Ascending aorta (tissue), 2 donors: ENCODE results near the gene TRIM14. TPM values are rescaled to one million over a fixed set of nuclear protein-coding genes. Genes with fewer than 3 reads are reported as not detected.
"Not testable (repeated sequence)": the region's sequence is repeated elsewhere in the genome, so short reads cannot be mapped to it uniquely, and the experiment has no call there.

ENCODE experiments used
- DNase-seq, 2 donors: peaks; one replicate each; pipeline ENCODE4 v3.0.0-alpha.2; 2019; ENCODE audit warnings: low spot score in 2 of 2
- H3K27ac ChIP-seq, 2 donors: fragments of 200-600 bp; sonication (generic); one replicate each; pipeline ENCODE4 v1.5.1; 2016 to 2017; ENCODE audit warnings: mild to moderate bottlenecking in 1 of 2
- H3K27me3 ChIP-seq: fragments of 200-600 bp; sonication (generic); one replicate; pipeline ENCODE4 v1.5.1; 2017
- H3K36me3 ChIP-seq, 2 donors: fragments of 200-600 bp; sonication (generic); one replicate each; pipeline ENCODE4 v1.5.1; 2016
- H3K4me1 ChIP-seq, 2 donors: fragments of 200-600 bp; sonication (generic); one replicate each; pipeline ENCODE4 v1.5.1; 2016 to 2017; ENCODE audit warnings: mild to moderate bottlenecking in 1 of 2
- H3K4me3 ChIP-seq, 2 donors: fragments of 200-600 bp; sonication (generic); one replicate each; pipeline ENCODE4 v1.5.1; 2016 to 2017; ENCODE audit warnings: mild to moderate bottlenecking in 1 of 2
- H3K9me3 ChIP-seq, 2 donors: fragments of 200-600 bp; sonication (generic); one replicate each; pipeline ENCODE4 v1.5.1; 2016
- intact Hi-C: fragments of 100-400 bp; cut with DNase I; formaldehyde crosslinking; loops from one replicate; pipeline ENCODE4 v1.15.1; 2023
- total RNA-seq: library from RNA; depleted of rRNA; stranded (reverse); fragments of >200 nt; gene quantifications from one replicate; pipeline ENCODE4 v1.1.0, GENCODE V29; 2016
- TF ChIP-seq, protein P1 (sequence below), 3 experiments: fragments of 200-600 bp in 2 of 3; fragments of 450-650 bp in 1 of 3; sonication (generic) in 2 of 3; IDR thresholded peaks; one replicate each; pipeline ENCODE4 v1.5.1; 2016 to 2019; ENCODE audit warnings: antibody characterized with exemption in 3 of 3, mild to moderate bottlenecking in 1 of 3, moderate library complexity in 1 of 3

The TRIM14 gene
- total RNA-seq, 1 donor from 2014 or later, result 16.1 TPM

GRCh38 chr9:98078895-98079294 lies 40.1 kb downstream of the TRIM14 start:
- H3K27ac ChIP-seq, result no peak overlapping the region
- TF ChIP-seq, protein P1, sequence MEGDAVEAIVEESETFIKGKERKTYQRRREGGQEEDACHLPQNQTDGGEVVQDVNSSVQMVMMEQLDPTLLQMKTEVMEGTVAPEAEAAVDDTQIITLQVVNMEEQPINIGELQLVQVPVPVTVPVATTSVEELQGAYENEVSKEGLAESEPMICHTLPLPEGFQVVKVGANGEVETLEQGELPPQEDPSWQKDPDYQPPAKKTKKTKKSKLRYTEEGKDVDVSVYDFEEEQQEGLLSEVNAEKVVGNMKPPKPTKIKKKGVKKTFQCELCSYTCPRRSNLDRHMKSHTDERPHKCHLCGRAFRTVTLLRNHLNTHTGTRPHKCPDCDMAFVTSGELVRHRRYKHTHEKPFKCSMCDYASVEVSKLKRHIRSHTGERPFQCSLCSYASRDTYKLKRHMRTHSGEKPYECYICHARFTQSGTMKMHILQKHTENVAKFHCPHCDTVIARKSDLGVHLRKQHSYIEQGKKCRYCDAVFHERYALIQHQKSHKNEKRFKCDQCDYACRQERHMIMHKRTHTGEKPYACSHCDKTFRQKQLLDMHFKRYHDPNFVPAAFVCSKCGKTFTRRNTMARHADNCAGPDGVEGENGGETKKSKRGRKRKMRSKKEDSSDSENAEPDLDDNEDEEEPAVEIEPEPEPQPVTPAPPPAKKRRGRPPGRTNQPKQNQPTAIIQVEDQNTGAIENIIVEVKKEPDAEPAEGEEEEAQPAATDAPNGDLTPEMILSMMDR (IDR thresholded peaks at IDR 0.05), result no peak
- H3K27me3 ChIP-seq, result no peaks in the 10 kb centered on the region
- no peaks in the 10 kb centered on the region for H3K4me1 ChIP-seq
- no peak for DNase-seq
- H3K36me3 ChIP-seq, result peaks cover 18 to 43% of the 10 kb centered on the region in 2 donors
- intact Hi-C loops, result no loop called here
- H3K9me3 ChIP-seq, result no peaks in the 10 kb centered on the region
- no peak overlapping the region for H3K4me3 ChIP-seq

DNA sequence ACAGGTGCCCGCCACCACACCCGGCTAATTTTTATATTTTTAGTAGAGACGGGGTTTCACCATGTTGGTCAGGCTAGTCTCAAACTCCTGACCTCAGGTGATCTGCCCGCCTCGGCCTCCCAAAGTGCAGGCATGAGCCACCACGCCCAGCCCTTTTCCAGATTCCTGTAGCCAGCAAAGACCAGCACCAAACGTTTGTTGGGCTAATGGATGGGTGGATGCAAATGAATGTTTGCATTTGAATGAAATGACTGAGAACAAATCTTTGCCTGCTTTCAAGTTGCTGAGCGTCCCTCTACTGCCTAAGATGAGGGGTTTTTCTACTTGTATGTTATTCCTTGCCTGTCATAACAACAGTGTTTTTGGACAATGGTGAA lies 42.5 kb downstream of the TRIM14 start:
- H3K4me3 ChIP-seq, intact Hi-C loops, H3K9me3 ChIP-seq, H3K27me3 ChIP-seq, H3K27ac ChIP-seq, H3K4me1 ChIP-seq: not testable (repeated sequence)
- peak in 1 of 2 donors; percentile 27 for DNase-seq
- peaks cover 15 to 32% of the 10 kb centered on the region in 2 donors for H3K36me3 ChIP-seq

DNA sequence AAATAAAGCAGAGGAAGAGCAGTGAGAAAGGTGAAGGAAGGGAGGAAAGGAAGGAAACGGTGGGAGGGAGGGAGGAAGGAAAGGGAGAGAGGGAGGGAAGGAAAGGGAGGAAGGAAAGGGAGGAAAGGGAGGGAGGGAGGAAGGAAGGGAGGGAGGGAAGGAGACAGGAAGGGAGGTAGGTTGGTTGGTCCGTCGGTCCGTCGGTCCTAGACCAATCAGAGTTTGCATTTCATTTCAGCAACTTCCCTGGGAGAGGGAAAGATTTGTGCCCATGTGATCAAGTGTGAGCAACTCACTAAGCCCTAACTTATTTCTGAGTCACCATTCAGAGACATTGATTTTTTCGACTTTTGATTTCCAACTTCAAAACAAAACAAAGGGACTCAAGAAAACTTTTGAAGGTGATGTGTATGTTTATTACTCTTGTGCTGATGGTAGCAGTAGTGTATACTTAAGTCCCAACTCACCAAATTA lies 43.7 kb downstream of the TRIM14 start:
- H3K27ac ChIP-seq, result no peak overlapping the region
- no peaks in the 10 kb centered on the region for H3K4me1 ChIP-seq
- no peaks in the 10 kb centered on the region for H3K27me3 ChIP-seq
- no peak overlapping the region for H3K4me3 ChIP-seq
- no peaks in the 10 kb centered on the region for H3K9me3 ChIP-seq
- TF ChIP-seq, protein P1 (IDR thresholded peaks at IDR 0.05), result no peak
- intact Hi-C loops, result no loop called here
- H3K36me3 ChIP-seq, result peaks cover 7 to 22% of the 10 kb centered on the region in 2 donors
- DNase-seq, result no peak

DNA sequence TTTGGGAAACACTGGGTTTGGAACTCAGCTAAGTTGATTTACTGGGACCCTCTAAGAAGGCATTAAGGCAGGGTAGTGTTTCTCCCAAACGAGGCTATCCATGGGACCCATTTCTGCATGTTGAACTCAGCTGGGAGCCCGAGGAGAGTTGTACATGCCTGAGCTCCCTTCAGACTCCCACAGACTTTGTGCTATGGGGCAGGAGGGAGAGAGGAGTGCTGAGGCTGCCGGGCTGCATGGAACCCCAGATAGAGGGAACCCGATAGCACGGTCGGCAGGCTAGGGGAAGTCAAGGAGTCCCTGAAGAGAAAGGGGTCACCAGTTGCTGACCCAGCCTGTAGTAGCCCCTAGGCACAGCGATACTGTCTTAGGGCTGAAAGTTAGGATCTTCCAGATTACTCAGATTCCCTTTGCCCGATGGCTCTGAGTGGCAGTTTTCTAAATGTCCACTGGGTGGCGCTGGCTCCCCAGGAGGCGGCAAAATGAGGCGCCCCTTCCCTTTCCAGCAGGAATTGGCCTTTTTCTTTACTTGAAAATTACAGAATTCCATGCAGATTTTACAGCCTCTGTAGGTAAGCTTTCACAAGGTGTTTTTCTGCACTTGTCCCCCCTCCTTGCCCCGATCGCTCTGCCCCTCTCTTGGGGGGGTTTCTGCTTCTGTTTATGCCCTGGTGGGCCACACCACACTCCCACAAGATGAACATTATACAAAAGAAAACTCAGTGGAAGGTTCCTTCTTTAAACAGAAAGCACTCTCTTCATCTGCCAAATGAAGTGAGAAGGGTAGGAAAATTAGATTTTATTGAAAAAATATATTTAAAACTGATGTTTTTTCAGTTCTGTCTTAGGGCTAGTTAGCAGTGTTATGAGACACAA lies 44.7 kb downstream of the TRIM14 start:
- no peak for DNase-seq
- no peaks in the 10 kb centered on the region for H3K4me1 ChIP-seq

GRCh38 chr9:98071737-98072136 lies 47.3 kb downstream of the TRIM14 start:
- no peaks in the 10 kb centered on the region for H3K4me1 ChIP-seq
- no peaks in the 10 kb centered on the region for H3K27me3 ChIP-seq
- DNase-seq, result no peak
- no peak overlapping the region for H3K27ac ChIP-seq
- intact Hi-C loops, result no loop called here
- peaks cover 0 to under 1% of the 10 kb centered on the region in 2 donors for H3K36me3 ChIP-seq
- H3K9me3 ChIP-seq, result no peaks in the 10 kb centered on the region
- H3K4me3 ChIP-seq, result no peak overlapping the region
- TF ChIP-seq, protein P1 (IDR thresholded peaks at IDR 0.05), result no peak

More for the DNA sequence above, 44.7 kb downstream of the TRIM14 start:
- intact Hi-C loops, result no loop called here
- TF ChIP-seq, protein P1 (IDR thresholded peaks at IDR 0.05), result peak; percentile 48 to 87 (median 81)
- H3K36me3 ChIP-seq, result peaks cover 0 to 12% of the 10 kb centered on the region in 2 donors
- no peaks in the 10 kb centered on the region for H3K27me3 ChIP-seq
- H3K4me3 ChIP-seq, result no peak overlapping the region
- no peak overlapping the region for H3K27ac ChIP-seq
- no peaks in the 10 kb centered on the region for H3K9me3 ChIP-seq

DNA sequence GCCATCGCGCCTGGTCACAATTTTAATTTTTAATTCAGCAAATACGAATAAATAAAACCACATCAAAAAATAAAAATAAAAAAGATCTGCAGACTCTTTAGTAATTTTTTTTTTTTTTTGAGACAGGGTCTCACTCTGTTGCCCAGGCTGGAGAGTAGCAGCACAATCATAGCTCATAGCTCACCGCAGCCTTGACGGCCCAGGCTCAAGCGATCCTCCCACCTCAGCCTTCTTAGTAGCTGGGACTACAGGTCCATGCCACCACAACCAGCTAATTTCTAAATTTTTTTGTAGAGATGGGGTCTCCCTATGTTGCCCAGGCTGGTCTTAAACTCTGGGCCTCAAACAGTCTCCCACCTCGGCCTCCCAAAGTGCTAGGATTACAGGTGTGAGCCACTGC lies 48.3 kb downstream of the TRIM14 start:
- Histone ChIP-seq H3K36me3 (peaks cover 0 to 11% of the 10 kb centered on the region in 2 donors), H3K4me3 (no peak overlapping the region), H3K4me1 (no peaks in the 10 kb centered on the region), H3K27me3 (no peaks in the 10 kb centered on the region), H3K27ac (no peak overlapping the region), H3K9me3 (no peaks in the 10 kb centered on the region)
- intact Hi-C loops, result no loop called here
- DNase-seq, result no peak
- TF ChIP-seq, protein P1 (IDR thresholded peaks at IDR 0.05), result no peak
